ENCODE measurements around the gene VPS51.

Gene VPS51

GRCh38 chr11:65152122-65152521 lies 56.1 kb downstream of the VPS51 start:
- TF ChIP-seq ZFX (IDR thresholded peaks at IDR 0.05; ENCODE audit: borderline replicate concordance) = no peak
- TF ChIP-seq CTCF (IDR thresholded peaks at IDR 0.05) = no peak
- no peak overlapping the region for H3K27ac ChIP-seq

GRCh38 chr11:65156256-65156655 lies 60.2 kb downstream of the VPS51 start:
- TF ChIP-seq CTCF (IDR thresholded peaks at IDR 0.05) = no peak
- TF ChIP-seq ZFX (IDR thresholded peaks at IDR 0.05; ENCODE audit: borderline replicate concordance) = no peak
- H3K27ac ChIP-seq = no peak overlapping the region

- TF ChIP-seq CTCF (IDR thresholded peaks at IDR 0.05) (no peak), ZFX (IDR thresholded peaks at IDR 0.05; ENCODE audit: borderline replicate concordance) (no peak)
- no peak overlapping the region for H3K27ac ChIP-seq
Observed at GRCh38 chr11:65156926-65157325, 60.9 kb downstream of the VPS51 start.

- no peak for TF ChIP-seq ZFX (IDR thresholded peaks at IDR 0.05; ENCODE audit: borderline replicate concordance)
- no peak for TF ChIP-seq CTCF (IDR thresholded peaks at IDR 0.05)
- no peak overlapping the region for H3K27ac ChIP-seq
Observed at GRCh38 chr11:65157336-65157735, 61.3 kb downstream of the VPS51 start.

- H3K27ac ChIP-seq = no peak overlapping the region
- no peak for TF ChIP-seq ZFX (IDR thresholded peaks at IDR 0.05; ENCODE audit: borderline replicate concordance)
- TF ChIP-seq CTCF (IDR thresholded peaks at IDR 0.05) = no peak
Observed at GRCh38 chr11:65159012-65159411, 63.0 kb downstream of the VPS51 start.

- TF ChIP-seq CTCF (IDR thresholded peaks at IDR 0.05) = no peak
- TF ChIP-seq ZFX (IDR thresholded peaks at IDR 0.05; ENCODE audit: borderline replicate concordance) = no peak
- H3K27ac ChIP-seq = no peak overlapping the region
Observed at GRCh38 chr11:65160643-65161042, 64.6 kb downstream of the VPS51 start.
